Effector memory CD8-positive, alpha-beta T cell (primary cell): Measurements from ENCODE around the gene MAP2K5.

Source experiments
- ATAC-seq: fragments of 150-1000 bp; cut with Tn5 transposase; replicated peaks from 2 replicates; pipeline ENCODE4 v1.10.0; 2021; ENCODE audit warnings: mild to moderate bottlenecking, moderate library complexity
- DNase-seq, 3 experiments: peaks; one replicate each; pipeline ENCODE4 v3.0.0; 2021
- H3K27ac Mint-ChIP-seq, 2 donors: one replicate each; pipeline ENCODE4 v1.8.0; 2022; ENCODE audit warnings: mild to moderate bottlenecking in 2 of 2, mixed read lengths in 2 of 2, moderate library complexity in 2 of 2
- H3K27me3 Mint-ChIP-seq, 2 donors: one replicate each; pipeline ENCODE4 v1.8.0; 2022; ENCODE audit warnings: mixed read lengths in 2 of 2
- H3K36me3 Mint-ChIP-seq: one replicate; pipeline ENCODE4 v1.8.0; 2022; ENCODE audit warnings: mild to moderate bottlenecking, moderate library complexity, mixed read lengths; ENCODE audit not compliant: insufficient read depth
- H3K4me1 Mint-ChIP-seq, 2 donors: one replicate each; pipeline ENCODE4 v1.8.0; 2022; ENCODE audit warnings: low read depth in 2 of 2, mixed read lengths in 2 of 2
- H3K4me3 Mint-ChIP-seq, 2 donors: one replicate each; pipeline ENCODE4 v1.8.0; 2022; ENCODE audit warnings: mild to moderate bottlenecking in 2 of 2, mixed read lengths in 2 of 2, moderate library complexity in 2 of 2
- H3K9me3 Mint-ChIP-seq, 2 donors: one replicate each; pipeline ENCODE4 v1.8.0; 2022; ENCODE audit warnings: mixed read lengths in 2 of 2

Gene MAP2K5

DNA sequence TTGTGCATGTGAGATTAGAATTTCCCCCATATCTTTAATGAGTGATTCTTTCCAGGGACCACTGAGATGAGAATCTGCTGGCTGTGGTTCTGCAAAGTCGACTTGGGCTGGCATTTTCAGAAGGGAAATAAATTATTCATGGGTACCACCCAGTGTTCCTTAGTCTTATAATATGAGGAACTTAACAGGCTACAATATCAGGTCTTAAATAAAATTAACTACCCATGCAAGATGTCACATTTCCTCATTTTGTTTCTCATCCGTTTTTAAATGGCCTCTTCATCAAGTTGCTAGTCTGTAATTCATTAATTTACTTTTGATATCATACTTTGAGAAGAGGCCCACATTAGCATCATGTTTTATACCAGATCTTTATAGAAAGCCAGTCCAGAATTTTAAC is 224.5 kb downstream of the MAP2K5 start:
- Mint-ChIP-seq H3K4me3 (no peak overlapping the region), H3K36me3 (peaks cover 5% of the 10 kb centered on the region), H3K4me1 (peaks cover 0 to 2% of the 10 kb centered on the region in 2 donors), H3K9me3 (no peaks in the 10 kb centered on the region), H3K27ac (no peak overlapping the region), H3K27me3 (no peaks in the 10 kb centered on the region)
- ATAC-seq (no peak), DNase-seq (no peak)

DNA sequence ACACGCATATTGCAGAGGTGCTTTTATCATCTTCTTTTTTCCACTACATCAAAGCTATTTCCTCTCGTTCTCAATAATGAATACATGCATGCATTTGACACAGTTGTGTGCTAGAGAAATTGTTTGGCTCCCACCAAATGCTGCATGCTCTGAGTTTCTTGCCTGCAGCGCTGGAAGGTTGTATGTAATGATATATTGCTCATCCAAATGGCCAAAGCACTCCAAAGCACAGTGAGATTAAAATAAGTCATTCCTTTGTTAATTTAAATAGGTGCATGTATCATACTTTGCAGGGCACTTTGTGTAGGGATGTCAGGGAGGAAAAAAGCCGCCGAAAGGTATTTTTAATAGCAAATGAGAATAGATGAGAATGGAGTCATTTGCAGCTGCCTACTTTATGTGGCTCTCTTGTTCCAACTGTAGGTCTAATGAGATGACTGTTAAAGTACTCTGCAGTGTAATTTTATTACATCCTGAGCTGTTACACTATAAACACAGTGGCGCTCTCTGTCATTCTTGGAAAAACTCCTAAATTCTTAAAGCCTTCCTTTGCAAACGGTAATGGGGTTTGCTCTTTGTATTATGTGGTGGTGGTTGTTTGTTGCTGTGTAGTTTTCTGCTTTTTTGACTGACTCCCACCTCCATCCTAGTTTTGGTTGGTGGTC is 225.9 kb downstream of the MAP2K5 start:
- ATAC-seq (no peak), DNase-seq (no peak)
- Mint-ChIP-seq H3K27me3 (no peaks in the 10 kb centered on the region), H3K4me1 (no peaks in the 10 kb centered on the region), H3K9me3 (no peaks in the 10 kb centered on the region), H3K4me3 (no peak overlapping the region), H3K36me3 (peaks cover 5% of the 10 kb centered on the region), H3K27ac (no peak overlapping the region)

DNA sequence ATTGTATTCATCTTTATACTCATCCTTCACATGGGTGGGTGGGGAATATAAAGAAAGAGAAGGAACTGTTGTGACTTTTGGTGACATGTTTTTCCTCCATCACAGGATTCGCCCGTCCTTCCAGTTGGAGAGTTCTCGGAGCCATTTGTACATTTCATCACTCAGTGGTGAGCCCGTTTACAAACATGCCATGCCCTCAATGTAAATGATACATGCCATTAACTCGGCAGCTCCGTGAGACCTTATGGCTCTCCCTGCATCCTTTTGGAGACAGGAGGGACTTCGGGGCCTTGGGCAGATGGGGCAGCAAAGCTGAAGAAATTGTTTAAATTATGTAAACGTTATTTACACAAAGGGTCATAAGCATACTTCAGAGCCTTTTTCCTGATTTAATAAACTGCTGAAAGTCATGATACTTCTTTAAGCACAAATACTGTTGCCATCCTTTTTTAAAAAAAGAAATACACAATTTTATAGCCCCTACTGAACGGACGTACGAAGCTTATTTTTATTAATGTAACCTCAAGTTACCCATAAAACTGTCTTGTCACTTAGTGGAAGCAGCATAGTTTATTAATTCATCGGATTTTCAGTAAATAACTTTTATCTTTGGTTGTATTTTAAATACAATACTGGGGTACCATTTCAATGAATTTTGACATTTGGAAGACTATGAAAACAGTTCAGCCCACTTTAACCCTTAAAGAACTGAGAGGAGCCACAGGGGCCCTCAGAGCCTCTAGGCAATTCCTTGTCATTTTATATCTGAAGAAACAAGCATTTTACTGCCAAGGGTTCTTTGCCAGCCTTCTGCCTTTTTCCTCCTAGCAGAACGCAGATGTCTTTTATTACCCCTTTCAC is 227.2 kb downstream of the MAP2K5 start:
- no peak overlapping the region for H3K27ac Mint-ChIP-seq
- no peaks in the 10 kb centered on the region for H3K4me1 Mint-ChIP-seq
- H3K4me3 Mint-ChIP-seq = no peak overlapping the region
- no peaks in the 10 kb centered on the region for H3K27me3 Mint-ChIP-seq
- ATAC-seq = no peak
- peaks cover 5% of the 10 kb centered on the region for H3K36me3 Mint-ChIP-seq
- no peaks in the 10 kb centered on the region for H3K9me3 Mint-ChIP-seq
- DNase-seq = no peak

DNA sequence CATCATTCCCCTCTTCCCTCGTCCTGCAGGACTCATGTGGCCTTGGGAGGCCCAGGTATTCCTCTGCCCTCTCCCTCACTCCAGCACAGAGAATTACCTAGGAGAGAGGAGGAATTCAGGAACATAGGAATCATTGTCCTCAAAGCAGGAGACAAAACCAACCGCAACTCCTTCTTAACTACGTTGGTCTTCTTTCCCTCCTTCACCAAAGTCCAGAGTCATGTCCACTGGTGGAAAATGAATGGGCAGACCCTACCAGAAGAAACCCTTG is 227.8 kb downstream of the MAP2K5 start:
- no peaks in the 10 kb centered on the region for H3K9me3 Mint-ChIP-seq
- peaks cover 5% of the 10 kb centered on the region for H3K36me3 Mint-ChIP-seq
- no peak overlapping the region for H3K27ac Mint-ChIP-seq
- H3K27me3 Mint-ChIP-seq = no peaks in the 10 kb centered on the region
- no peak overlapping the region for H3K4me3 Mint-ChIP-seq
- H3K4me1 Mint-ChIP-seq = no peaks in the 10 kb centered on the region
- DNase-seq = no peak
- ATAC-seq = no peak

DNA sequence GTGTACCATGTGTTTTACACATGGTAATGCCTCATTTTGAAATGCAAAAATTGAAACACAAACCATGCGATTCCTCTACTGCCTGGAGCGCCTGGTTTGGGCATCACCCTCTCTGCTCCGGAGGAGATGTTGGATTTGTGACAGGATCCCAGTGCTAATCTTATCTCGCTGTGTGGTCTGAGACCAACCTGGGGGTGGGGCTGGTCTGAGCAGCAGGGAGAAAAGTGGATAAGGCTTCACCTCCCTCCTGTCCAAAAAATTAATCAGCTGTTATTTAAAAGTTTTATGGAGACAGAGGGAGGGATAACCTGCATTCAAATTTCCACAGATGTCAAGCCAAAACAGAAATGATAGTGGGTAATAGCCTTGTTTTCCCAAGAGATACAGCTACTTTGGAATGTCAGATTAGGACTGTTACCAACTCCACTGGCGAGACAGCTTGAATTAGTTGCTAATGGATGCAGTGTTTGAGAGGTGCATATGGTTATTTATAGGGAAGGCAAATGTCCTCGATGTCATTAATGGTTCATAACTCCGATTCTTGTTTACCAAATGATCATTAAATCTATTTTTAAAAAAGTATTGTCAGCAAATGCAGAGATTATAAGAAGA is 228.8 kb downstream of the MAP2K5 start:
- Mint-ChIP-seq H3K9me3 (no peaks in the 10 kb centered on the region), H3K4me3 (no peak overlapping the region), H3K36me3 (peaks cover 7% of the 10 kb centered on the region), H3K27ac (no peak overlapping the region), H3K4me1 (no peaks in the 10 kb centered on the region), H3K27me3 (no peaks in the 10 kb centered on the region)
- ATAC-seq = no peak
- no peak for DNase-seq

DNA sequence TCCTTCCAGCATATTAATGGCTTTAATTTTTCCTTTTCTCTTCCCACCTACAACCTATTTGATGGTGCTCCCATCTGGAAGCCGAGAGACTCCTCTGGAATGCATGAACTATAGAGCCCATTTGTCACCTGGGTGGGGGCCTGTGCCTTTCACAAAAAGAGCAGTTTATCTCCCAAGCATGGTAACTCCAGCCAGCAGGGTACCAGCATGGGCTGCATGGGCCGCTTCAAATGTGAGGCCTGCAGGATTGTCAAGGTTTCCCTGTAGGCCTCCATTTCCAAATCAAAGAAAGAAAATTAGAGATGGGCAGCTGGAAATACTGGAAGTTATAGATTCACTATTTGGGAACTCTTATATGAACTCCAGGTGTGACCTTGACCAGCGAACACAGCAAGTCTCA is 232.1 kb downstream of the MAP2K5 start:
- no peak for DNase-seq
- ATAC-seq = no peak
- no peaks in the 10 kb centered on the region for H3K27me3 Mint-ChIP-seq
- H3K36me3 Mint-ChIP-seq = peaks cover 7% of the 10 kb centered on the region
- no peaks in the 10 kb centered on the region for H3K9me3 Mint-ChIP-seq
- H3K4me3 Mint-ChIP-seq = no peak overlapping the region
- H3K27ac Mint-ChIP-seq = no peak overlapping the region
- no peaks in the 10 kb centered on the region for H3K4me1 Mint-ChIP-seq

DNA sequence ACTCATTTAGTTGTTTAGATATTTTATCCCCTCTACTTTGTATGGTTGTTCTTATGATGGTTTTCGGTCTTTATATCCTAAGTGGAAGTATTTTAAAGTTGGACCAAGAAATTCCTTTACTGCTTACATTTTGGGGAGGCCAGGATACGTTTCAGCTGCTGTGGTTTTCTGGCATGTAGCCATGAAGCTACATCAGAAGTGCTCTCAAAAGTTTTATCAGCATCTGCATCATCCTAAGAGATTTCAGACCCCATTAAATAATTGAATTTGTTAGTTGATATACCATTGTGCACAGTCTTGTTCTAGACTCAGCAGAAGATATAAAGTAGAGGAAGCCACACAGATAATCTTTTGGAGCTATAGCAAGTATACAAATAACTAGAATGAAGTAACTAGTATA is 232.7 kb downstream of the MAP2K5 start:
- no peak overlapping the region for H3K4me3 Mint-ChIP-seq
- peaks cover 3% of the 10 kb centered on the region for H3K36me3 Mint-ChIP-seq
- DNase-seq (no peak), ATAC-seq (no peak)
- H3K9me3 Mint-ChIP-seq = no peaks in the 10 kb centered on the region
- H3K27me3 Mint-ChIP-seq = no peaks in the 10 kb centered on the region
- H3K4me1 Mint-ChIP-seq = no peaks in the 10 kb centered on the region
- H3K27ac Mint-ChIP-seq = no peak overlapping the region

DNA sequence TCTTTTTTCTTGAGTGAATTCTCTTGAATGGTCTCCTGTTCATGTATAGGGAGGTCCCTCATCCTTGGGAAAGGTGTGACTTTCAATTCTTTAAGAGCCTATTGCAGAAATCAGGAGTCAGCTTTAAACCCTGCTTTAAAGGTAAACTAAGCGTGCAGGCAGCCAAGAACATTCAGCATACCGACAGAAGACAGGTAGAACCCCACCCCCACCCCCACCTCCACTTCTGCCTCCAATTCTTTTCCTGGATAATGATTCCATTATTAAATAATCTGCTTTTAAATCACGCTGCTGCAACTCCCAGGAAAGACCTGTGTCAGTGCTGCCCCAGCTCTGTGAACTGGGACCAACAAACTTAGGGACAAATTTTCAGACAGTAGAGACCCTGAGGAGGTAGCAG is 233.5 kb downstream of the MAP2K5 start:
- no peaks in the 10 kb centered on the region for H3K9me3 Mint-ChIP-seq
- peaks cover 2% of the 10 kb centered on the region for H3K36me3 Mint-ChIP-seq
- H3K27me3 Mint-ChIP-seq = no peaks in the 10 kb centered on the region
- ATAC-seq = no peak
- no peak for DNase-seq
- H3K4me3 Mint-ChIP-seq = no peak overlapping the region
- no peaks in the 10 kb centered on the region for H3K4me1 Mint-ChIP-seq
- H3K27ac Mint-ChIP-seq = no peak overlapping the region

DNA sequence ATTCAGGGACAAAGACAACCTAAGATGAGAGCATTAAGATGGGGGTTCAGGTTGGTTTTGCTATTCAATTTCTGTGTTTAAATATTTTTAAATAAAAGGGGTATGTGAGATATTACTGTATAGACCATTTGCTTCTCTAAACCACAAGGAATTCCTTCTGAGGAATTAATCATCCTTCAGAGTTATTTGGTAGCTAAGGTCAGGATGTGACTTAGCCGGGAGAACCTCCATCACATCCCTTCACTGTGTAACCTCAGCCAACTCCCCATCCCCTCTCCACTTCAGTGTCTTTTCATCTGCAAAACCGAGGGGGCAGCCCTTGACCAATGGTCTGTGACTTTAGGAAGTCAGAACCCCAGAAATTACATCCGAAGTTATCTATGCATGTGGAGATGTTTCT is 234.1 kb downstream of the MAP2K5 start:
- Mint-ChIP-seq H3K27me3 (no peaks in the 10 kb centered on the region), H3K4me1 (no peaks in the 10 kb centered on the region), H3K27ac (no peak overlapping the region), H3K9me3 (no peaks in the 10 kb centered on the region), H3K4me3 (no peak overlapping the region), H3K36me3 (peaks cover 2% of the 10 kb centered on the region)
- no peak for DNase-seq
- ATAC-seq = no peak

DNA sequence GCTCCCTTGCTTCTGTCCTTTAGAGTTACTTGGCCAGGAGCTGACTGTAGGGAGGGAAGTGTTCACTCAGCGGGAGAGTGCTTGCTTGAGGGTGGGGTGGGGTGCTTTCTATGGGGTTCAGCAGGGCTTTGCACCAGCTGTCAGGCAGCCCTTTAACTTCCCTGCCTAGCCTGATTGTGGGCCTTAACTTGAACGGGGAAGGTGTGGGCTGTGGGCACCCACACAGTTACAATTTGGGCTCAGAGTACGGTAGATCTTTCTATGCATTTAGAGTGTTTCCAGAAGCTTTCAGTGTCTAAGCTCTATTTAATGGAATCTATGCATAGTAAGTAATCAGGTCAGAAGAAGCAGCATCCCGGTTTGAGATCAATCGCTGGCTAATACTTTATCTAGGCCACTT is 234.6 kb downstream of the MAP2K5 start:
- H3K9me3 Mint-ChIP-seq = no peaks in the 10 kb centered on the region
- ATAC-seq = no peak
- H3K27me3 Mint-ChIP-seq = no peaks in the 10 kb centered on the region
- DNase-seq = no peak
- no peak overlapping the region for H3K27ac Mint-ChIP-seq
- H3K36me3 Mint-ChIP-seq = peaks cover 2% of the 10 kb centered on the region
- H3K4me3 Mint-ChIP-seq = no peak overlapping the region
- H3K4me1 Mint-ChIP-seq = no peaks in the 10 kb centered on the region

DNA sequence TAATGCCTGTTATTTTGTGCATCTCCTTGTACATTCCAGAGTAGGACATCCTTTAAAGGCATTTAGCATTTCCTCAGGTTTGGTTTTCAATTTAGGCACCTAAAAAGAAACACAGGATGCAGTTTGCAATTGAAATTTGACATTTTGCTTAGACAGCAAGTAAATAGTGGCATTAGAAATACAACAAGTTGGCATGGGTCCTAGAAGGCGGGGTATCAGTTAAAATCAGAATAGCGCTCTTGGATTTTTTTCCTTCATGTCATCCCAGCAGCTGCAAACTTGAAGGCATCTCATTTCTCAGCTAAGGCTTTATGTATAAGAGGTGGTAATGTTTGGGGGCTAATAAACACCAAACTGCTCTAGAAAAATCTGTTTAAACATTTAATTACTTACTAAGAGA is 235.3 kb downstream of the MAP2K5 start:
- no peak overlapping the region for H3K27ac Mint-ChIP-seq
- DNase-seq (no peak), ATAC-seq (no peak)
- H3K9me3 Mint-ChIP-seq = no peaks in the 10 kb centered on the region
- H3K4me1 Mint-ChIP-seq = no peaks in the 10 kb centered on the region
- no peaks in the 10 kb centered on the region for H3K27me3 Mint-ChIP-seq
- H3K4me3 Mint-ChIP-seq = no peak overlapping the region
- H3K36me3 Mint-ChIP-seq = peaks cover 2% of the 10 kb centered on the region

DNA sequence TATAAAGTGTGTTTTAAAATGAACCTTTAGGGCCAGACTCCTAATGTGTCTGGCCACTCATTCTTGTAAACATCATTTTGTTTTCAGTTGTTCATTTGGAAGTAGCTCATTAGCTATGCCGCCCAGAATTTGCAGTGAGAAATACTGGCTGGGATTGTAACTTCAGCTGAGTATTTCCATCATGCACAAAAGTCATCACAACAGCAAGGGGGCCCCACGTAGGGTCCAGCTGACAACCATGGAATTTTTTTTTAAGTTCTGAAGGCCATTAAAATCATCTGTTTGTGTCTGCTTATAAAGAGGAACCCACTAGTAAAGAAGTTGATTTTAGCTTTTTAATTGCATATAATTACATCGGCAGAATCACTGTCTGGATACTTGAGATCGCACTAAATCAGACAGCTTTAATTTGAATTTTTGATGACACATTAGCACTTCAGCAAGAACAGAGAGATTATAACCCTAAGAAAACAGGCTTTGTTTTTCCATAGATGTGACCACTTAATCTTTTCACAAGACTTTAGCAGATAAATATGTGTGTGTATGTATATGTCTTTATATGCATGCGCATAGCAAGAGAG is 236.6 kb downstream of the MAP2K5 start:
- no peaks in the 10 kb centered on the region for H3K9me3 Mint-ChIP-seq
- H3K4me1 Mint-ChIP-seq = peaks cover 5 to 9% of the 10 kb centered on the region in 2 donors
- DNase-seq (no peak), ATAC-seq (no peak)
- no peaks in the 10 kb centered on the region for H3K27me3 Mint-ChIP-seq
- H3K36me3 Mint-ChIP-seq = peaks cover 2% of the 10 kb centered on the region
- H3K4me3 Mint-ChIP-seq = no peak overlapping the region
- no peak overlapping the region for H3K27ac Mint-ChIP-seq

DNA sequence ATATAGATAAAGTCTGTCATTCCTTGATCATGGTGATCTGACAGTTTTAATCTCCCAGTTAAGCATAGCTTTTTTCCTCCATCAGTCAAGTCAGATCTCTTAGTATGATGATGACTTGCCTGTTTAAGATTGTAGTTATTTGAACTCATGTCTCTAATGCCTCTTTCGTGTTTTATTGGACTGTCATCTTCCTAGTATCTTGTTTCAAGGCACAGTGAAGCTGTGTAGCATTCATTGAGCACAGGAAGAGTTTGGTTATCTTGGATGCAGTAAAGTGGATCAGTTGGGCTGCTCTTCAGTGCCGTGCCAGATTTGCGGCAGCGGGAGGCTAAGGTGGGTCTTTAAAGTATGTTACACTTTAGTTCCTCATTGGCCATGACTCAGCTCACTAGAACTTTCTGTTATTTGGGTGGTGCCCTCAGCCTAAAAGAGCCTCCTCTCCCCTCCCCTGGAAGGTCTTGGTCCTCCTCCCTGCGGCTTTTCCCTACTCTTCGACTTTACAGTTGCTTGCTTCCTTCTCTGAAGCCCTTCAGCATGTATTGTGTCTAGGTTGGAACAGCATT is 237.1 kb downstream of the MAP2K5 start:
- H3K36me3 Mint-ChIP-seq = peaks cover 6% of the 10 kb centered on the region
- DNase-seq (no peak), ATAC-seq (no peak)
- no peaks in the 10 kb centered on the region for H3K27me3 Mint-ChIP-seq
- H3K27ac Mint-ChIP-seq = no peak overlapping the region
- no peaks in the 10 kb centered on the region for H3K9me3 Mint-ChIP-seq
- no peak overlapping the region for H3K4me3 Mint-ChIP-seq
- peaks cover 5 to 15% of the 10 kb centered on the region in 2 donors for H3K4me1 Mint-ChIP-seq
